HEK293T (cell line): ENCODE data around the gene MAFB.

Source experiments
- ARNT ChIP-seq: fragments of 450-650 bp; IDR thresholded peaks from 2 replicates; pipeline ENCODE4 v1.6.1; 2017; ENCODE audit warnings: mild to moderate bottlenecking
- BHLHE40 ChIP-seq: fragments of 450-650 bp; IDR thresholded peaks from 2 replicates; pipeline ENCODE4 v1.6.1; 2016; ENCODE audit warnings: mild to moderate bottlenecking, moderate library complexity, borderline replicate concordance
- ELF4 ChIP-seq: fragments of 450-650 bp; IDR thresholded peaks from 2 replicates; pipeline ENCODE4 v1.6.1; 2017; ENCODE audit warnings: antibody characterized with exemption
- FOXA1 ChIP-seq: fragments of 450-650 bp; IDR thresholded peaks from 2 replicates; pipeline ENCODE4 v1.6.1; 2016; ENCODE audit warnings: mild to moderate bottlenecking
- FOXM1 ChIP-seq: fragments of 450-650 bp; IDR thresholded peaks from 2 replicates; pipeline ENCODE4 v1.6.1; 2017; ENCODE audit warnings: mild to moderate bottlenecking, borderline replicate concordance
- LEF1 ChIP-seq: fragments of 450-650 bp; IDR thresholded peaks from 2 replicates; pipeline ENCODE4 v1.6.1; 2017; ENCODE audit warnings: mild to moderate bottlenecking, borderline replicate concordance
- PKNOX1 ChIP-seq: fragments of 450-650 bp; IDR thresholded peaks from 2 replicates; pipeline ENCODE4 v1.6.1; 2016
- SP1 ChIP-seq: fragments of 450-650 bp; IDR thresholded peaks from 2 replicates; pipeline ENCODE4 v1.6.1; 2017
- TARDBP ChIP-seq: fragments of 450-650 bp; IDR thresholded peaks from 2 replicates; pipeline ENCODE4 v1.6.1; 2016
- ZNF384 ChIP-seq: fragments of 450-650 bp; IDR thresholded peaks from 2 replicates; pipeline ENCODE4 v1.6.1; 2016

GRCh38 chr20:40702504-40702903 lies 13.5 kb upstream of the MAFB start:
- TF ChIP-seq FOXA1: no peak
- TF ChIP-seq ELF4: no peak
- no peak for TF ChIP-seq PKNOX1
- no peak for TF ChIP-seq SP1
- TF ChIP-seq TARDBP: no peak
- no peak for TF ChIP-seq FOXM1
- TF ChIP-seq BHLHE40: no peak
- no peak for TF ChIP-seq LEF1
- no peak for TF ChIP-seq ZNF384
- no peak for TF ChIP-seq ARNT
